GM21367 (cell line): ENCODE results near the gene SRR.
"Not testable (repeated sequence)": the region's sequence is repeated elsewhere in the genome, so short reads cannot be mapped to it uniquely, and the experiment has no call there.

Experiments
- ATAC-seq: cut with Tn5 transposase; IDR thresholded peaks from one replicate; pipeline ENCODE4 v1.9.1; 2021; ENCODE audit not compliant: unreplicated experiment

SRR gene, protein sequence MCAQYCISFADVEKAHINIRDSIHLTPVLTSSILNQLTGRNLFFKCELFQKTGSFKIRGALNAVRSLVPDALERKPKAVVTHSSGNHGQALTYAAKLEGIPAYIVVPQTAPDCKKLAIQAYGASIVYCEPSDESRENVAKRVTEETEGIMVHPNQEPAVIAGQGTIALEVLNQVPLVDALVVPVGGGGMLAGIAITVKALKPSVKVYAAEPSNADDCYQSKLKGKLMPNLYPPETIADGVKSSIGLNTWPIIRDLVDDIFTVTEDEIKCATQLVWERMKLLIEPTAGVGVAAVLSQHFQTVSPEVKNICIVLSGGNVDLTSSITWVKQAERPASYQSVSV

GRCh38 chr17:2303204-2304188, at the start of gene SRR, which contains the start of gene SMG6:
TSS of gene SRR (plus strand) at chr17:2303950. CDS start at chr17:2315561, 11,611 bp downstream.
TSS of gene SMG6 (minus strand) at chr17:2303785. CDS start at chr17:2303720, 65 bp downstream.
- peak; percentile 70 for ATAC-seq

GRCh38 chr17:2258830-2259229, 44.9 kb upstream of the SRR start:
- not testable (repeated sequence) for ATAC-seq

GRCh38 chr17:2259769-2260536, 43.8 kb upstream of the SRR start:
- no peak for ATAC-seq

GRCh38 chr17:2262135-2262587, 41.6 kb upstream of the SRR start:
- no peak for ATAC-seq

DNA sequence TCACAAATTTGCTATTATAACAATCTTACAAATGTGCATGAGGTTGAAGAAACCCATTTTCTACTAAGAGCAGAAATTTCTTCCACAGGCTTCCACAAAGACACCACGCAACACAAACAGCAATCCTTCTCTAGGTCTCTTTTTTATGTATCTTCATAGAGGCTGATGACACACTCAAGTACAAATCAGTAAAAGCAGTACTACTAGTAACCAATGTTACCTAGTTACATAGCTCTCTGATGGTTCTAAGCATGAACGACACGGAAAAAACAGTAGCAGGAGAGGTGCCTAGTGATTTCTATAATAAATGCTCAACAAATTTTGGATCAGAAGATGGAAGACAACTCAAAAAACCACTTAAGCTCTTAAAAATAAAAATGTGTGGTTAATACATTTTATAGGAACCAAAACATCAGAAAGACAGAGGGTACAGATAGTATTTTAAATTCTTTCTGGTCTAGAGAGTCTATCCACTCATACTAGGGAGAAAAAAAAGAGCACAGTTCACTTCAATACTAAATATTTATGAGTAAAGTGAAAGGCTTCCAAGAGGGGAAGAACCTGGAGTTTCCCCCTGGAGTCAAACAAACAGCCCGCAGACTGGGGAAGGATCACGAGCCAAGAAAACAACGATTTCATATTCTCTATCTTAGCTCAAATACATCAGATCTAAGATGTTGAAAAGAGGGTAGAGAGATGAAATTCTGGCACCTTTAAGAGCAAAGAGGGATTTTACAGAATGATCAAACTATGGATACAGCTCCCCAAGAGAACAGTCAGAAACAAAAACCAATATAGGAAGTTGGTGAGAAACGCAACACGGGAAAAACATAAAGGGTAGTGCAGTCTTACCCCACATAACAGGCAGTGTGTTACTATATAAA, 40.3 kb upstream of the SRR start:
- no peak for ATAC-seq

DNA sequence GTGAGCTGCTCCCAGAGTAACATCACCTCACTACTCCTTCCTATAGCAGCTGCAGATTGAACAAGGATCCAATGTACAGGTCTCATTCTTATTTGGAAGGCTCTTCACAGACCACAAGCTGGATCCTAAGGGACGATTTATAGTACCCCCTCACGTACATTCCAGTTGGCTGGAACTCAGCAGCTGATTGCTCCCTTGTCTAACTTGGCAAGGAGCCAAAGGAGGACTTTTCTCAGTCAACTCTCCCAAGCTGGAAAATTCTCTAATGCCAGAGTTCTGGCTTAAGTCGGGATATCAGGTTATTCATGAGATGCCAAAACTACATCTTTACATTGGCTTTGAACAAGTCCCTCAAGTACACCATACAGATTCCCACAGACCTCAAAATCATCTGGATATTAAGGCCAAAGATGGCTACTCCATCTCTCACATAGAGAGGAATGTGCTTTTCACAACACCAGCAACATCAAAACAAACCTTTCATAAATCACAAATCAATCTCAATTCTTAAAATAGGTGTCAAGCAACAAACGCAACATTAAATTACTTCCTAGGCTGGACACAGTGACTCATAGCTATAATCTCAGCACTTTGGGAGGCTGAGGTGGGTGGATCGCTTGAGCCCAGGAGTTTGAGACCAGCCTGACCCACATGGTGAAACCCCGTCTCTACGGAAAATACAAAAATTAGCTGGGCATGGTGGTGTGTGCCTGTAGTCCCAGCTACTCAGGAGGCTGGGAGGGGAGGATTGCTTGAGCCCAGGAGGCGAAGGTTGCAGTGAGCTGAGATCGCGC, 39.5 kb upstream of the SRR start:
- no peak for ATAC-seq

DNA sequence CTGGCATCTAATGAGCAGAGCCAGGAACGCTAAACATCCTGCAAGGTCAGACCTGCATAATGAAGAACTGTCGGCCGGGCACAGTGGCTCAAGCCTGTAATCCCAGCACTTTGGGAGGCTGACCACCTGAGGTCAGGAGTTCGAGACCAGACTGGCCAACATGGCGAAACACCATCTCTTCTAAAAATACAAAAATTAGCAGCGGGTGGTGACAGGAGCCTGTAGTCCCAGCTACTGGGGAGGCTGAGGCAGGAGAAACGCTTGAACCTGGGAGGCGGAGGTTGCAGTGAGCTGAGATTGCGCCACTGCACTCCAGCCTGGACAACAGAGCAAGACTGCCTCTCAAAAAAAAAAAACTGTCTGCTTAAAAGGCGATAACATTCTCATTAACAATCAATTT, 38.6 kb upstream of the SRR start:
- ATAC-seq, result not testable (repeated sequence)

DNA sequence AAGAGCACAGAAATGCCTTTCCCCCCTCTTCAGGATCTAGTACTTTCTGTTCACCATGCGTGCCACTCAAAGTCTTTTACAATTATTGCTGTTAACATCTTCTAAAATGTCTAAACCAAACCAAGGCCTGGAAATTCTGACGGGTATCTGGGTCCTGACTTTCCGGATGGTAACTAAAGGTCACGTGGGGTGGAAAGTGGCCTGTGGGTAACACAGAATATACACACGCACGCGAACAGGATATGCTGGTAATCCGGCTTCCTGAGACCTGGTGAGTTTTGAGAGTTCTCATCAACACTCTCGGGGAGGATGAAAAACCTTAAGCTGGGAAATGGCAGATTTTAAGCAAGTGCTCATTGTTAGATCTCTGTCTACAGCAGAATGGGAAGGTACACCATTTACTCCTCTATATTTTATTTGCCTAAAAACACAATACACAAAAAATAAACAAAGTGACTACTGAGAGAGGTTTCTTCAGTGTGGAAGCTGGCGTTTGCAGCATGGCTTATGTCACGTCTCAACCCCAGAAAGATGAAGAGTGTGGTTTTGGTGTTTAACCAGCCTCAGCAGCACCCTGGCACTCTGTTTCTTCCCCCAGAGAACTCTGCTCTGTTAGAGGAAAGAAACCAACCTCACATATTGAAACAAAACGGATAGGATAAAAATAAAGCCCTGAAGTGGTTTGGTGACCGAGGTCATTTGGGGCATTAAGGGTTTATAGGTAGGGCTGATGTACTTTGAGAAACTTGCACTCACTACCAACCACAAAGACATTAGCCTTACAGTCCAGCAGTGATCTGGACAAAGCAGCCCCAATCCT, 37.5 kb upstream of the SRR start:
- peak; percentile 53 for ATAC-seq

GRCh38 chr17:2266865-2267228, 36.9 kb upstream of the SRR start:
- ATAC-seq, result peak; percentile 6

- no peak for ATAC-seq
Observed at GRCh38 chr17:2267354-2267753, 36.4 kb upstream of the SRR start.

GRCh38 chr17:2271985-2272702, 31.6 kb upstream of the SRR start:
- no peak for ATAC-seq

DNA sequence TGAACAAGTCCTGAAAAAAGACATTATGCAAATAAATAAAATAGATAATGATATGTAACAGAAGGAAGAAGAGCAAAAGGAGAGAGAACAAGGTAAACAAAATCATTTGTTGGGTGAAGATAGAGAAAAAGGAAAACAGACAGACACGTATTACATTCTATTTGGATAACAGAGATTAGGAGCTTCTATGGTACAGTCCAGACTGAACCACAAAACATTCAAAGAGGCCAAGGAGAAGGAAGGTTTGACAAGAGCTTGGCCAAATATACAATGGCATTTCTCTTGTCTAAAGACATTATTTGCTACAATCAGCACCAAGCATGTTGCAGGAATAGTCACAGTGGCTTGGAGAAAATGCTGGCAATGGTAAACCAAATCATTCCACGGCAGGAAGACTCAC, 29.3 kb upstream of the SRR start:
- no peak for ATAC-seq

DNA sequence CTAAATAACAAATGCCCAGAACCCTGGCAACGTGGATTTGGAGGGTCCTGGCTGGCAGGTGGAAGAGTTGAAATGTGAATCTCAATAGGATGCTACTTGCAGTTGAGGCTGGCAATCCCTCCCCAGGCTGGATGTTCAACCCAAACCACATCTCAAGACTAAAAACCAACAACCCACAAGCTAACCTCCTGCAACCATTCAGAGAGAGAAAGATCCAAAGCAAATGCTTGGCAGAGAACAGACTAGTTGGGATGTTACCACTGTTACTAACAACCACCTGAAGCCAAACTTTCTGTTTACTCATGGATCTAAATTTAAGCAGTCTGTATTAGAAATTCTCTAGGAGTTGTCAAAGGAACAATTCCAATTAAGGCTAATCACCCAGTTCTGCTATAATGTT, 28.0 kb upstream of the SRR start:
- ATAC-seq, result no peak

DNA sequence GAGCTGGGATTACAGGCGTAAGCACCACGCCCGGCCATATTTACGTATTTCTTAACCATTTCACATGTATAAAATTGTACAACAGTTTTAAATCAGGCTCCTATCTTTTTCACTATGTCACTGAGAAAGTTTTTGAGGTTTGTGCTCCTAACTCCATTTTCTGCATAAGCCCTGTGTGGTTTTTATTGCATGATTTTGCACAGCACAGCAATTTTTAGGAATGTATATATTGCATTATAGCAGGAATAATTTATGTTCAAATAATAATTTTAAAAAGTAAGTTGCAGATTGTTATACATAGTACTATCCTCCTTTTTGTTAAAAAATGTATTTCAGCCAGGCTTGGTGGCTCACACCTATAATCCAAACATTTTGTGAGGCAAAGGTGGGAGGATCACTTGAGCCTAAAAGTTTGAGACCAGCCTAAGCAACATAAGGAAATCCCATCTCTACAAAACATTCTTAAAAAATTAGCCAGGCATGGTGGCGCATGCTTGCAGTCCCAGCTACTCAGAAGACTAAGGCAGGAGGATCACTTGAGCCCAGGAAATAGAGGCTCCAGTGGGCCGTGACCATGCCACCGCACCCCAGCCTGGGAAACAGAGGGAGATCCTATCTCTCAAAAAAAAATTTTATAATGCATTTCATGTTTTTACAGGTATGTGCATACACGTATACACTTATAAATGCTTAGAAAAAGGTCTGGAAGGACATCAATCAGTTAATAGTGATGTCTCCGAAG, 26.1 kb upstream of the SRR start:
- no peak for ATAC-seq

DNA sequence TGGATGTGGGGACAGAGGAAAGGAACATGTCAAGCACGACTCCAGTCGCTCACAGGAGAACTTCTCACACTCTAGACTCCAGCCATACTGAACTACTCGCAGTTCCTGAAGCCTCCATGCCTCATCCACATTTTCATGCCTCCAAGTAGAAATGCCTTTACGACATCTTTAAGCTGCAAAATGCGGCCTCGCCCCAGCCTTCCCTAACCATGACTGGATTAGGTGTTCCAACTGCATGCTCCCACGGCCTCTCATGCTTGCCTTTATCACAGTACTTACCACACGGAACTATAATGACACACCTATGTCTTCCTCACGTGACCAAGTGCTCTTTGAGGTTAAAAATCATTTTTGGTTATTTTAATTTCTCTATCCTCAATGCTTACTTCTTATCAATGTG, 24.0 kb upstream of the SRR start:
- no peak for ATAC-seq

- no peak for ATAC-seq
Observed at GRCh38 chr17:2282297-2282873, 21.4 kb upstream of the SRR start.

DNA sequence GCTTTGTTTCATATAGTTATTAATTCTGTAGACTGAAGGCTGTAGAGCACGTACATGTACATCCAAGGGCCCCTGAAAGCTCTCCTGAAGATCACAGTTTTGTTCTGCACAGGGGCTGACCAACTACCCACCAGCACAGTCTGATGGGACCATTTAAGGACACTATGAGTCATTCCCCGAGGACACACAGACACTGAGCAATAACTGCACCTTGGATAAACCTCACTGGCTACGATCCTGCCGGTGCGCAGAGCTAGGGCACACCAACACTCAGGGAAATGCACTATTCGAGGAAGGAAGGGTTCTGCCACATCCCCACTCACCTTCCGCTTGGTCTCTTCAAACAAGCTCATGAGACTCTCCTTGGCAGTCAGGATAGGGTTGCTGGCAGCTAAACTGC, 20.4 kb upstream of the SRR start:
- no peak for ATAC-seq
